ENCODE results near the gene PIP5KL1. TPM values are rescaled to one million over a fixed set of nuclear protein-coding genes. Genes with fewer than 3 reads are reported as not detected.
A peak's percentile ranks its signal among the peaks of the same experiment; 100 is the strongest.

Gene PIP5KL1
- total and polyA plus RNA-seq, 8 donors, result 0.80 to 2.5 (median 1.2) TPM

- FAIRE-seq (no peak), ATAC-seq (no peak), DNase-seq (peak in 1 of 6 donors; percentile 60)
- WGBS, 2 donors, result 85 to 91% methylated on average over 34 to 35 of the region's 35 CpGs
- no peak overlapping the region for H3K4me3 ChIP-seq
- H3K27ac ChIP-seq, result no peak overlapping the region
- no peaks in the 10 kb centered on the region for H3K27me3 ChIP-seq
- intact Hi-C loops (cut with DNase I), result no loop called here
- no peak for TF ChIP-seq CTCF (IDR thresholded peaks at IDR 0.05)
- H3K36me3 ChIP-seq, result peaks cover 0 to 33% (median 13%) of the 10 kb centered on the region in 3 donors
- peaks cover 0 to 19% (median 16%) of the 10 kb centered on the region in 3 donors for H3K4me1 ChIP-seq
- H3K9me3 ChIP-seq, result no peaks in the 10 kb centered on the region
Observed at GRCh38 chr9:127907867-127908659, 22.5 kb downstream of the PIP5KL1 start.

- intact Hi-C loops (cut with DNase I), result no loop called here
- no peaks in the 10 kb centered on the region for H3K9me3 ChIP-seq
- DNase-seq, result peak in 3 of 6 donors; percentile 21 to 63 (median 32)
- TF ChIP-seq CTCF (IDR thresholded peaks at IDR 0.05), result no peak
- peak in 3 of 4 donors; percentile 20 to 41 (median 28) for ATAC-seq
- whole genome bisulfite sequencing, 2 donors, result 48 to 68% methylated on average over 12 of the region's 12 CpGs
- H3K4me1 ChIP-seq, result peaks cover 0 to 23% (median 8%) of the 10 kb centered on the region in 3 donors
- peaks cover 0 to 18% (median 8%) of the 10 kb centered on the region in 3 donors for H3K36me3 ChIP-seq
- H3K27ac ChIP-seq, result peak overlapping the region; percentile 55 to 84 (median 70)
- no peak overlapping the region for H3K4me3 ChIP-seq
- H3K27me3 ChIP-seq, result no peaks in the 10 kb centered on the region
- FAIRE-seq, result no peak
Observed at GRCh38 chr9:127905788-127906191, 24.8 kb downstream of the PIP5KL1 start.

GRCh38 chr9:127905004-127905728 lies 25.4 kb downstream of the PIP5KL1 start:
- H3K27me3 ChIP-seq, result no peaks in the 10 kb centered on the region
- DNase-seq (peak in 1 of 6 donors; percentile 14), FAIRE-seq (no peak), ATAC-seq (peak in 2 of 4 donors; percentile 3 to 6)
- peaks cover 0 to 15% (median 4%) of the 10 kb centered on the region in 3 donors for H3K36me3 ChIP-seq
- no peaks in the 10 kb centered on the region for H3K9me3 ChIP-seq
- WGBS, 2 donors, result 66 to 73% methylated on average over 5 of the region's 5 CpGs
- H3K4me3 ChIP-seq, result no peak overlapping the region
- no peak for TF ChIP-seq CTCF (IDR thresholded peaks at IDR 0.05)
- H3K27ac ChIP-seq, result peak overlapping the region; percentile 55 to 84 (median 70)
- intact Hi-C loops (cut with DNase I), result no loop called here
- H3K4me1 ChIP-seq, result peaks cover under 1 to 24% (median 8%) of the 10 kb centered on the region in 3 donors

- Histone ChIP-seq H3K36me3 (peaks cover 0 to 9% (median 4%) of the 10 kb centered on the region in 3 donors), H3K9me3 (no peaks in the 10 kb centered on the region), H3K4me3 (no peak overlapping the region), H3K27ac (peak overlapping the region; percentile 55 to 84 (median 70)), H3K27me3 (no peaks in the 10 kb centered on the region), H3K4me1 (peaks cover 7 to 29% (median 14%) of the 10 kb centered on the region in 3 donors)
- TF ChIP-seq CTCF (IDR thresholded peaks at IDR 0.05), result no peak
- intact Hi-C loops (cut with DNase I), result no loop called here
- peak in 5 of 6 donors; percentile 61 to 86 (median 68) for DNase-seq
- ATAC-seq, result peak; percentile 36 to 61 (median 56)
- no peak for FAIRE-seq
- 54 to 55% methylated on average over 12 of the region's 12 CpGs for WGBS, 2 donors
Observed at GRCh38 chr9:127904561-127905003, 26.0 kb downstream of the PIP5KL1 start.
